ENCODE data around the gene IDNK.

Gene IDNK

DNA sequence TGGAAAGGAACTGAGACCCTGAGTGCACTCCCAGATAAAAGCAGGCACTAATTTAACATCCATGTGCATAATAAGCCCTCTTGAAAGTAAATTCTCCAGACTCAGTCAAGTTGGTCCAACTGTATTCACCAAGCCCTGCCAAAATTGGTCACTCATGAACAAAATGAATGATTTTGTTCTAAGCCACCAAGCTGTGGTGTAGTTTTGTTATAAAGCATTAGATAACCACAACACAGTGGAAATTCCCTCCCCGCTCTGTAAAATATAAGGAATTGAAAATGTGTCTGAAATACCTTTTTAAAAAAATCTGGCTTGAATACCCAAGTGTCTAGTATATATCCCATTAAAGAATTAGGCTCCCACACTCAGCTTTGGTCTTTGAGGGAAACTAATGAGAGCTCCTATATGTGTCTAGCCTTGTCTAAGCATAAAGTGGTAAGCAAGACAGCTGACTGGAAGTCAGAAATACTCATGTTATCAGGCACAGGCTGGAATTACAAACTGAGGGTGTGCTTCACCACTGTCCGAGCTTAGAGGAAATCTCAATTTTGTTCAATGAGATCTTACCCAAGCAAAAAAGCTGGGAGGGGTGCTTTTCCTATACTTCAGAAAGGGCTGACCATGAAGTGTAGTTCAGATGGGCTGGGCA lies 33.2 kb downstream of the IDNK start:
- Histone ChIP-seq H3K4me3 (no peak overlapping the region), H3K36me3 (peaks cover 51 to 93% (median 88%) of the 10 kb centered on the region in 3 donors), H3K9me3 (no peaks in the 10 kb centered on the region), H3K4me1 (no peaks in the 10 kb centered on the region), H3K27ac (no peak overlapping the region), H3K27me3 (no peaks in the 10 kb centered on the region)
- DNase-seq = no peak
- intact Hi-C loops (cut with DNase I; ENCODE audit: low total_unique reads) = no loop called here
- TF ChIP-seq, protein P1, sequence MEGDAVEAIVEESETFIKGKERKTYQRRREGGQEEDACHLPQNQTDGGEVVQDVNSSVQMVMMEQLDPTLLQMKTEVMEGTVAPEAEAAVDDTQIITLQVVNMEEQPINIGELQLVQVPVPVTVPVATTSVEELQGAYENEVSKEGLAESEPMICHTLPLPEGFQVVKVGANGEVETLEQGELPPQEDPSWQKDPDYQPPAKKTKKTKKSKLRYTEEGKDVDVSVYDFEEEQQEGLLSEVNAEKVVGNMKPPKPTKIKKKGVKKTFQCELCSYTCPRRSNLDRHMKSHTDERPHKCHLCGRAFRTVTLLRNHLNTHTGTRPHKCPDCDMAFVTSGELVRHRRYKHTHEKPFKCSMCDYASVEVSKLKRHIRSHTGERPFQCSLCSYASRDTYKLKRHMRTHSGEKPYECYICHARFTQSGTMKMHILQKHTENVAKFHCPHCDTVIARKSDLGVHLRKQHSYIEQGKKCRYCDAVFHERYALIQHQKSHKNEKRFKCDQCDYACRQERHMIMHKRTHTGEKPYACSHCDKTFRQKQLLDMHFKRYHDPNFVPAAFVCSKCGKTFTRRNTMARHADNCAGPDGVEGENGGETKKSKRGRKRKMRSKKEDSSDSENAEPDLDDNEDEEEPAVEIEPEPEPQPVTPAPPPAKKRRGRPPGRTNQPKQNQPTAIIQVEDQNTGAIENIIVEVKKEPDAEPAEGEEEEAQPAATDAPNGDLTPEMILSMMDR (IDR thresholded peaks at IDR 0.05) = no peak

DNA sequence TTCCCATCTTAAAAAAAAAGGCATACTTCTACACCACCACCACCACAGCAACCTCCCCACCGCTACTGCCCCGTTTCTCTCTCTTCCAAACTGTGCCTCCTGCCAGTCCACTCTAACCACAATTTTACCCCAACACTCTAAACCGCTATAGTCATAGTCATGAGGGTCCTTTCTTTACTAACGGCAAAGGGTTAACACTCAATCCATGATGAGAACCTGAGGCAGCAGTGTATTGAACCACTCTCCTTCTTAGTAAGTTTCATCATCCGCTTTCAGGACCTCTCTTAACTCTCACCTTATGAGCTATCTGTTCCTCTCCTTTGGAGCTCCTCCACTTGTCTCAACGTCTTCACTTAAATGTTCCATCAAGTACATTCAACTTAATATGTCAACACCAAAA lies 34.0 kb downstream of the IDNK start:
- Histone ChIP-seq H3K27me3 (no peaks in the 10 kb centered on the region), H3K4me3 (no peak overlapping the region), H3K36me3 (peaks cover 52 to 92% (median 88%) of the 10 kb centered on the region in 3 donors), H3K4me1 (no peaks in the 10 kb centered on the region), H3K9me3 (no peaks in the 10 kb centered on the region), H3K27ac (no peak overlapping the region)
- intact Hi-C loops (cut with DNase I; ENCODE audit: low total_unique reads) = no loop called here
- TF ChIP-seq, protein P1 (IDR thresholded peaks at IDR 0.05) = no peak
- DNase-seq = no peak

DNA sequence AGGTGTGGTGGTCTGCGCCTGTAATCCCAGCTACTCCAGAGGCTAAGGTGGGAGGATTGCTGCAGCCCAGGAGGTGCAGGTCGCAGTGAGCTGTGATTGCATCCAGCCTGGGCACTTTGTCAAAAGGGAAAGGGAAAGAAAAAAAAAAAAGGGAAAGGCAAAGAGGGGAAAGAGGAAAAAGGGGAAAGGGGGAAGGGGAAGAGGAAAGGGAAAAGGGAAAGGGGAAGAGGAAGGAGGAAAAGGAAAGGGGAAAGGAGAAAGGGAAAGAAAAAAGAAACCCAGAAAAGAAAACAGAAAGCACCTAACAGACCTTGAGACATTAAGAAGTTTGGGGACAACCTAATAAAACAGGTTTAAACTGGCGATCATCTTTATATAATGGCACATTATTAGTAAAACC lies 40.0 kb downstream of the IDNK start:
- H3K27me3 ChIP-seq = no peaks in the 10 kb centered on the region
- DNase-seq = no peak
- H3K36me3 ChIP-seq = peaks cover 48 to 72% (median 65%) of the 10 kb centered on the region in 3 donors
- H3K4me1 ChIP-seq = no peaks in the 10 kb centered on the region
- no peaks in the 10 kb centered on the region for H3K9me3 ChIP-seq
- TF ChIP-seq, protein P1 (IDR thresholded peaks at IDR 0.05) = no peak
- intact Hi-C loops (cut with DNase I; ENCODE audit: low total_unique reads) = no loop called here
- no peak overlapping the region for H3K27ac ChIP-seq
- no peak overlapping the region for H3K4me3 ChIP-seq

- Histone ChIP-seq H3K4me1 (no peaks in the 10 kb centered on the region), H3K36me3 (peaks cover 34 to 65% (median 46%) of the 10 kb centered on the region in 3 donors), H3K27me3 (no peaks in the 10 kb centered on the region), H3K27ac (no peak overlapping the region), H3K4me3 (no peak overlapping the region), H3K9me3 (no peaks in the 10 kb centered on the region)
- DNase-seq = no peak
- TF ChIP-seq, protein P1 (IDR thresholded peaks at IDR 0.05) = no peak
- intact Hi-C loops (cut with DNase I; ENCODE audit: low total_unique reads) = no loop called here
Measured at GRCh38 chr9:83665580-83666200, 42.7 kb downstream of the IDNK start.

- DNase-seq = no peak
- TF ChIP-seq, protein P1 (IDR thresholded peaks at IDR 0.05) = no peak
- Histone ChIP-seq H3K4me1 (no peaks in the 10 kb centered on the region), H3K36me3 (peaks cover 5 to 66% (median 25%) of the 10 kb centered on the region in 3 donors), H3K27ac (no peak overlapping the region), H3K4me3 (no peak overlapping the region), H3K27me3 (no peaks in the 10 kb centered on the region), H3K9me3 (no peaks in the 10 kb centered on the region)
- intact Hi-C loops (cut with DNase I; ENCODE audit: low total_unique reads) = no loop called here
Measured at GRCh38 chr9:83669067-83669466, 46.1 kb downstream of the IDNK start.
